Measurements from ENCODE around the gene PVALEF.
"Not testable (repeated sequence)": the region's sequence is repeated elsewhere in the genome, so short reads cannot be mapped to it uniquely, and the experiment has no call there.

Gene PVALEF

DNA sequence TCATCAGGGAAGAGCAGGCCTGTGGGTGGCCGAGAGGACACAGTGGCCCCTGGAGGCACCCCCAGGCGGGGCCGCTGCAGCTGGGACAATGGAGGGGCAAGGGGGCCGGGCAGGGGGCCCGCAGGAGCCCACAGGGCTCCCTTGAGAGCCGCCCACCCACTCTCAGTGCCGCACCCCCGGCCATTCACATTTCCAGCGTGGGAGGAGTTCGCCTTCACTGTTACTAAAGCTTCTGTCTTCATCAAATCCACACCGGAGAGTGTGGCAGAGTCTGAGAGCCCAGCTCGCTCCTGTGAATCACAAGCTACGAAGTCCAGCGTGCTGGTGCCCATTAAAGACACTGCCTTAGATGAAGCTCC lies 20.9 kb upstream of the PVALEF start:
- DNase-seq (ENCODE audit: low spot score): no peak

DNA sequence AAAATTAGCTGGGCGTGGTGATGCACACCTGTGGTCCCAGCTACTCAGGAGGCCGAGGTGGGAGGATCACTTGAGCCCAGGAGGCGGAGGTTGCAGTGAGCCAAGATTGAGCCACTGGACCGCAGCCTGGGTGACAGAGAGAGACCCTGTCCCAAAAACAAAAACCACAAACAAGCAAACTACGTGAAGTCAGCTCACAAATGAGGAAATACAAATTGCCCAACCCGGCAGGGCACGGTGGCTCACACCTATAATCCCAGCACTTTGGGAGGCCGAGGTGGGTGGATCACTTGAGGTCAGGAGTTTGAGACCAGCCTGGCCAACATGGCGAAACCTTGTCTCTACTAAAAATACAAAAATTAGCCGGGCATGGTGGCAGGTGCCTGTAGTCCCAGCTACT lies 19.1 kb upstream of the PVALEF start:
- DNase-seq (ENCODE audit: low spot score): not testable (repeated sequence)

DNA sequence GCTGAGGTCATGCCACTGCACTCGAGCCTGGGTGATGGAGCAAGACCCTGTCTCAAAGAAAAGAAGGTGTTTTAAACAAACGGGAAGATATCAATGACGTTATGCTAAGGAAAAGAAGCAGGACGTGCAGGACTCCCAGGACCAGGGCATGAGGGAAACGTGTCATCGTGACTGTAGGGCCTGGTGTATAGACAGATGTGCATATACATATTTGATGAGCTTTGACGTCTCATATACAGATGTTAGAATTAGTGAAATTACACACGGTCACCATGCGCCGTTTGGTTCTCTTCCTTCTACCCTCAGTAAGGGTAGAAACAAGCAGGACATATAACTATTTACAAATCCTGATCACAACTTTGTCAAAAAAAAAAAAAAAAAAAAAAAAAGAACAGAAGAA lies 17.6 kb upstream of the PVALEF start:
- DNase-seq (ENCODE audit: low spot score): no peak

DNA sequence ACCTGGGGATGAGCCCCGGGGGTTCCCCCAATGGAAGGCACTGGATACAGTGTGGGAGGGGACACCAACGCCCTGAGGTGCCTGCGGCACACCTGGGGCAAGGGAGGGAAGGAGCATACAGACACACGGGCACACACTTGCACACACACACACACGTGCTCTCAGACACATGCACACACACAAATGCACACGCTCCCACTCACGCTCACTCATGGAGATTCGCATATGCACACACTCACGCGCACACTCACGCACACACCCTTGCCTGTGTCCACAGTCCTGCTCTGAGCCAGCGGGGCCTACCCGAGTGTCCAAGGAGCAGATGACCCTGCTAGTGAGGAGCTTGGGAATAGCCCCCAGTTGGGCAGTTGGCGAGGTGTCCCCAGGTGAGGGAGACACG lies 16.7 kb upstream of the PVALEF start:
- DNase-seq (ENCODE audit: low spot score): no peak

DNA sequence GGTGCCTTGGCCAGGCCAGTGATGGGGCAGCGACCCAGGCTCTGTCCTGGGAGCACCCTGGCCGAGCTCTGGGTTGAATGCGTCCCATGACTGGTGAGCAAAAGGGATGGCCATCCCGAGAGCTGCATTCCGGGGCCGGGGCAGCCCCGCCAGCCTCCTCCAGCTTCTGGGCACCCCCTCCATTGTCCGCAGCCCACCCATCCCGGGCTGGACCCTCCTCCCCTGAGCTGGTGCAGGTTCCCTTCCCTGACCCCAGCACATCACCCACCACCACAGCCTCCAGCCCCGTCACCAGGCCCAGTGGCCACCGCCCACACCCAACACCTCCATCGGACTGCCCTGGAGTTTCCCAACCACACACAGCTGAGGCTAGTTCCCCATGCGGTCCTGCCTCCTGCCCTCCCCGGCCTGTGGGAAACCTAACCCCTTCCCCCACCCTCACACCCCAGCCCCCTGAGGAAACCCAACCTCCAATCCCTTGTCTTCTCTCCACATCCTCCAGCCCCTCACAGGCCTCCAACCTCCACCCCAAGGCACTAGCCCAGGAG lies 16.2 kb upstream of the PVALEF start:
- DNase-seq (ENCODE audit: low spot score): no peak

DNA sequence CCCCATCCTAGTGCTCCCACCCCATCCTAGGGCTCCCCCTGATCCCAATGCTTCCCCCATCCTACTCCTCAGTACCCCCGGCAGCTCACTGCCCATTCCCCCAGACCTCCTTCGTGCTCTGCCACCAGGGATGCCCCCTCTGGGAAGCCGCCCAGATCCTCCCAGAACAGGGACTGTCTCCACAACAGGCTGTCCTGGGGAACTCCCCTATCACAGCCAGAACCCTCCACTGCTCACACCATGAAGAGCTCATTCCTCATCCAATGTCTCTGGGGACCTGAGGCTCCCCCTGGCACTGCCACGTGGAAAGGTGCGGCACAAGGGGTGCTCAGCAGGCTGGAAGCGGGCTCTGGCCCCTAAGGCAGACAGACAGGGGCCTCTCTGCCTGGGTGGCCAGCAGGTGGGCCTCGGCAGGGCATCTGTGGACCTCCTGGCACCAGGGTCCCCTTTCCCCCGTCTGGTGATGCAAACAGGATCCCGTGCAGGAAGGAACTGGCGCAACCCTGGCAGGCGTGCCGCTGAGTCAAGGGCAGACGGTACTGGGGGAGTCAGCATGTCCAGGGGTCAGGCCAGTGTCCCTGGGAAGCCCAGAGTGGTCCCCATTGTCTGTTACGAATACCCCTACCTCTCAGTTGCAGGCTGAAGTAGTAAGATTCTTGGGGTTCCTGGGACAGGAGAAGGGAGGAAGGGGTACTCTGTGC lies 14.8 kb upstream of the PVALEF start:
- no peak for DNase-seq (ENCODE audit: low spot score)

DNA sequence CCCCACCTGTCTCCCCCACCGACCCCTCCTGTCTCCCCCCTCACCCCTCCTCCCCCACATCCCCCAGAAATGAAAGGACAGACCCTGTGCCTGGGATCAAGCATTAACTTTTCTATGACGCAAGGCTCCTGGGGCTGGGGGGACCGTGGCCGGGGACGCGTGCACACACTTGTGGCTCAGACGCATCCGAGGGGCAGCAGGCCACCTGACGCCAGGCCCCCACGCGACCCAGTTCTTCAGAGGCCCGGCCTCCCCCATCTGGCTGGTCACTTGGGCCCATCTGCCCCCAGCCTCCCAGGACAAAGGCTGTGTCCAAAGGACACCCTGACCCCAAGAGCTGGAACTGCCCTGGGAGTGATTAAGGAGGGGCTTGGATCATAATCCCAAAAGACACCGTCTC lies 14.0 kb upstream of the PVALEF start:
- no peak for DNase-seq (ENCODE audit: low spot score)

DNA sequence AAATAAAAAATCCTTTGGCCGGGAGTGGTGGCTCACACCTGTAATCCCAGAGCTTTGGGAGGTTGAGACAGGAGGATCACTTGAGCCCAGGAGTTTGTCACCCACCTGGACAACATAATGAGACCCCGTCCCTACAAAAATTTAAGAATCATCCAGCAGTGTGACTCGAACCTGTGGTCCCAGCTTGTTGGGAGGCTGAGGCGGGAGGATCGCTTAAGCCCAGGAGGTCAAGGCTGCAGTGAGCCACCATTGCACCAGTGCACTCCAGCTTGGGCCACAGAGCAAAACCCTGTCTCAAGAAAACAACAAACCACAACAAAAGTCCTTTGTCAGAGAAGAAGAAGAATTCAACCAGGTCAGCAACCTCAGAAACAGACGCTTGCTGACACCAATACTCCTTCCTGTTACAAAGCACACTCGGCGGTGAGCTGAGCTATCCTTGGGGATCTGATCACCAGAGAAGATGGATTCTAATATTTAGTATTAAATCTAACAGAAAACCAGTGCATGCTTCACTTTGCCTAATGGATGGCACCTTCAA lies 12.9 kb upstream of the PVALEF start:
- no peak for DNase-seq (ENCODE audit: low spot score)

DNA sequence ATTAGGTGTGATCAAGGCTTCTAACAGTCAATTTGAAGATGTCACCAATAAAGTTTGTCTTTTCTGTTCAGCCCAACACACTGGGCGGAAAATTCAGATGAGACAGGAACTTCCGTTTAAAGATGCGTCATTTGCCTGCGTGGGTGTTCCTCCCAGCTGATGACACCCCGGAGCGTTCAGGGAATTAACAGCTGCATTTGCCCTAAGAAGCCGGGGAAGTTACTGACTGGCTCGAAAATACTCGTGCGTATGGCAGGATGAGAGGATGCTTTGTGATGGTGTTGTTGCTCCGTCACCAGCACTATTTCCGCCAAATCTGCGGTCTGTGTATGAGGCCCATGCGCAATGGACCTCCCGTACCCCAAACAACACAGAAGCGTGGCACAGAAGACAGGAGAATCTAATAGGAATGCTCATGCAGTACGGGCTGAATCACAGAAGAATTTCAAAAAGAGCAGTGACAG lies 11.9 kb upstream of the PVALEF start:
- peak; percentile 93 for DNase-seq (ENCODE audit: low spot score)

DNA sequence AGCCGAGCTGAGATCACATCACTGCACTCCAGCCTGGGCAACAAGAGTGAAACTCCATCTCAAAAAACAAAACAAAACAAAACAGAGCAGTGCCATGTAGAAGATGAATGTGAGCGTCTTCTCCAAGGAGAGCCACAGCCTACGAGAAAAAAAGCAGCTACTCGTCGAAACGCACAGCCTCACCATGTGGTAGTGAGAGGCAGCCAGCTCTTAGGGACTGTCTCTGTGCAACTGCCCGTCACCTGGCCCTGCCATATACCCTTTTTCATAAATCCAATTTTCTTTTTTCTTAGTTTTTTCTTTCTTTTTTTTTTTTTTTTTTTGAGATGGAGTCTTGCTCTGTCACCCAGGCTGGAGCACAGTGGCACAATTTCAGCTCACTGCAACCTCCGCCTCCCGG lies 11.3 kb upstream of the PVALEF start:
- DNase-seq (ENCODE audit: low spot score): peak; percentile 50

DNA sequence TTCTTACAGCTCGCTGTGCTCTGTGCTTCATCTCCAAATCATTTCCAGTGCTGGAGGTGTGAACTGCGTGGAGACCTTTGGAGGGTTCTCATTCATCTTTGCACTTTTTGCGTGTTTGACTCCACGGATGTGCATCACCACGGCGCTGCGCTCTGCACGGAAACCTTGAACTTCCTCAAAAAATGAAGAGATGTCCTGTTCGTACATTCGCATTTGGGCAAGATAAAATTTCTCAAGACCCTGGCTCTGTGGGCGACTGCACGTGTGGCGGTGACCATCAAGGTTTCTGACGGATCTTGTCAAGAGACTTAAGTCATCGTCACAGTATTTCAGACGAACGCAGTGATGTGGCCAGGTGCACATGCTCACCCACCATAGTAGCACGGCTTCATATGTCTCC lies 10.3 kb upstream of the PVALEF start:
- no peak for DNase-seq (ENCODE audit: low spot score)

DNA sequence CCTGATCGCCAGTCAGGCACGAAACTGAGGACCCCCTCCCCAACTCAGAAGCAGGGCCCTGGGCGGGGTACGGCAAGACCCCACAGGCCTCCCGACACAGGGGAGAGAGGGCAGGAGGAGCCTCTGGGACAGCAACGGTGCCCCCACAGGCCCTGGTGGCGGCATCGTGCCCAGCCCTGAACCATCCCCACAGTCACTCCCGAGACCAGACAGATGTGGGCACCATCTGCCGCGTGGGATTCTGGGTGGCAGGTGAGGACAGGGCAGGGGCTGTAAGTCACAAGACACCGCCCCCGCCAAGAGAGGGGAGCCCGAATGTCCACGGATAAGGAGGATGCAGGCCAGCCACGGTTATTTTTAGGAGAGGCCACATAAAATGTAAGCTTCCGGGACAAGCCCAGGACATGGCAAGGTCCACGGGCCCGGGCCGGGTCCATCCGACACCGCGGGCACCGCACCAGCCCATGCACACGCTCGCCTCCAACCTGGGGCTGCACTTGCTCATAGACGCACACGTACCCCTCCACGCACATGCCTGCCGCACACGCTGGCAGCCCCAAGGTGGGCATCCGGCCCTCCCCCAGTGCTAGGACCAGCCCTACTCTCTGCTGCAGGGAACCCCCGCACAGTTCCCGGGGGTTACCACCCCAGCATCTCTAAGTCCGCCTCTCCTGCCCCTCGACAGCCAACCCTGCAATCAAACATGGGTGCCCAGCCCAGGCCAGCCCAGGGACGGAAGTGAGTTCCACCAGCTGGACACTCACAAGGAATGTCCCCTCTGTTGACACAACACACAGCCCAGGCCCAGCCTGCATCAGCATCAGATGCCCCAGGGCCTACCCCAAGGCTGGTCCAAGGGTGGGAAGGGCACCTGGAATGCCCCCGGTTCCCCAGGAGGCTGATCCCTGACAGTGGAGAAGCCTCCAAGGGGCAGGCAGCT lies 8.2 kb upstream of the PVALEF start:
- DNase-seq (ENCODE audit: low spot score): no peak

DNA sequence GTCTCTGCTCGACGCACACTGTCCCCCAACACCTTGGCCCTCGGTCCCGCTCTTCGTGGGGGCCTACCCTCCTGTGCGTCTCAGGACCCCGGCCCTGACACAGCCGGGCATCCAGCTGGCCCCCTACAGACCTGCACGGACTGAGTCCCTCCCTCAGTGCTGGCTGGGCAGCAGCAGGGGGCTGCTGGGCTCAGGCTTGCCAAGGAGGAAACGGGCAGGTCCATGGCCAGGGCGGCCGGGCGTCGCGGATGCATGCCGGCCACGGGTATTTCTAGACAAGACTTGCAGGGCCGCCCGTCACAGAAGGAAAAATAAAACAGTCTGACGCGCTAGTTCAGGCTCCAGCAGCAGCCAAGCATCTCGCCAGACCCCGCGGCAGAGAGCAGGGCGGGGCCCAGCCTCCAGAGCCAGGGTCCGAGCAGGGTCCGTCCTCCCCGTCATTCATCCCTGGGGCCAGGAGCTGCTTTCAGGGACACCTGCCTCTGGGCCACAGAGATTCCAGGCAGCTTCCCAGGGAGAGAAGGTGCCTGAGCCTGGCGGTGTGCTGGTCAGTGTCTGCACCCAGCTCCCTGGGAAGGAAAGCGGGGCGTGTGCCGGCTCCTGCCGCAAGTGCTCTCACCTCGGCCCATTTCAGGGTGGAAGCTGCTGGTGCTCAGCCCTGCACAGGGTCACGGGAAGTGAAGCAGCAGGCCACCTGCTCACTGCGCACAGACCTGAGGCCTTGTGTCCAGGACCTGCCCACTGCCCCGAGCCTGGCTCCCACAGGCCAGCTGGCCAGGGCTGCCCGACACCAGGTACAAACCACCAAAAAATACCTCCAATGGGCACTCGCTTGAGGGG lies 7.2 kb upstream of the PVALEF start:
- no peak for DNase-seq (ENCODE audit: low spot score)

DNA sequence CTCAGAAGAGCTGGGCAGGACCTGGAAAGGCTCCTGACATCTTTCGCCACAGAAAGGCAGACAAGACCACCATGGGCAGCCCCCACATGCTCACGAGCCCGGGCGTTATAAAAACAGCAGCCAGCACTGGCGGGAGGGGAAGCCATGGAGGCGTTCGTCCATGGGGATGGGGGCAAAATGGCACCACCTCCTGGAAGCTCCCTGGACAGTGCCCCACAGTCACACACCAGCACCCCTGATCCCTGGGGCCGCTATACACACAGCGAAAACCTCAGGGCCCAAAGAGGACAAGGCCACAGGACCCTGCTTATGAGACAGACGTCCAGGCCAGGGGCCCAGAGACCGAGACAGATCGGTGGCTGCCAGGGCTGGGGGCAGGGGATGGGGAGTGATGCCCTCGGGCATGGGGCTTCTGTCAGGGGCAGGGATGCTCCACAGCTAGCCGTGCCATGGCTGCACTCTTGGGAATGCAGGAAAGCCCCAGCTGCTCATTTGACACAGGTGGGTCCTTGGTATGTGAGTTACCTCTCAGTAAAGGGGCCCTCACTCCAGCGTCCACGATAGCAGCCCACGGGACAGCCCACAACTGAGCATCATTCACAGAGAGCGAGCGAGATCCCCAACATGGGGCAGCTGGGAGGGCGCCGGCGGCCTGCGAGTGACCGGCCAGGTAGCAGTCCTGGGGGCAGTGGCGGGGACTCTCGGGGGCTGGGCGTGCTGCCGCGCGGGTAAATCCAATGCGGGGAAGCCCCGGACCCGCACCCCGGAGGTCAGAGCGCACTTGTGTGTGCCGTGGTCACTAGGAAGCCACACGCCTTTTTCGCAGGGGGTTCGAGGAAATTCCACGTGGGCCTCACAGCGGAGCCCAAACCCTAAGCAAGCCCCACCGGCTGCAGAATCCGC lies 6.4 kb upstream of the PVALEF start:
- DNase-seq (ENCODE audit: low spot score): no peak

DNA sequence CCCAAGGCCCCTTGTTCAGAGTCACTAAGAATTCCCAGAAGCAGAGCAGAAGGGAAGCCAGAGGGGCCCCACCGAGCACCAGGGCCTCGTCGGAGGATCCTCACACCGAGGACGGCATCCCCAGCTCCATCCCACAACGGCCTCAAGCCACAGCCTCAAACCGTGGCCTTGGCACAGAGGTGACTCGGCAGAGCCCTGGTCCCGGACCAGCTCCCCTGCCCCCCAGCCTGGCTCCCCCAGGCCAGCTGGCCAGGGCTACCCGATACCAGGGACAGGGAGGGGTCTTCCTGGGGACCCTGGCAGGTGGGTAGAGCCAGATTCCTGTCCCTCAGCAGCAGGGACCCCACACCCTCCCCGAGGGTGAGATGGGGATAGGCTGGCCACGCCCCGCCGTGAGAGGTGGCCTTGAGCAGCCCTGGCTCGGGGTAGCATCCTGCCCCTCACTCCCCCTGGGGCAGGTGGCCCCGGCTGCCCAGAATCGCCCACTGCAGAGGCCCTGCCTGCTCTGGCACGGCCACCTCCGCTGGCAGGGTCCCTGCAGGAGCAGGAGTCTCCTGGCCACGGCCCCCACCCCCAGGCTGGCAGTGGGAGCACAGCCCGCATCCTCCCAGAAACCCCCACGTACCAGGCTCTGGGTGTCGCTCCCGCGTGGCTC lies 5.6 kb upstream of the PVALEF start:
- no peak for DNase-seq (ENCODE audit: low spot score)

DNA sequence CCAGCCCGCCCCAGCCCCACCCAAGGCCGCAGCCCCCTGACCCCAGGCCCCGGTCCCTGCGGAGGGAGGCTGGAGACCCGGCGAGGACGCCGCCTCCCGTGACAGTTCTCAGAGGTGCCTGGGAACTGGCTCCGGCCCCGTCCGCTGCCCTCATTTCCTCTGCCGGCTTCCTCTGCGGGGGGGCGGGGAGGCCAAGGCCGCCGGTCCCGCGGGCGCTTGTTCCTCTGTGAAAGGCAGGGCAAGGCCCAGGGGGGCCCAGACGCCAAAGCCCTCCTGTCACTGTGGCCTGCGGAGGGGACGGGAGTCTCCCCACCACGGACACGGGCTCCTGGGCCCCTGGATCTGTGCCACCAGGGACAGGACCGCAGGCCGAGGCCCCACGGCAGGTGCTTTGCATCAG lies 5.0 kb upstream of the PVALEF start:
- no peak for DNase-seq (ENCODE audit: low spot score)

DNA sequence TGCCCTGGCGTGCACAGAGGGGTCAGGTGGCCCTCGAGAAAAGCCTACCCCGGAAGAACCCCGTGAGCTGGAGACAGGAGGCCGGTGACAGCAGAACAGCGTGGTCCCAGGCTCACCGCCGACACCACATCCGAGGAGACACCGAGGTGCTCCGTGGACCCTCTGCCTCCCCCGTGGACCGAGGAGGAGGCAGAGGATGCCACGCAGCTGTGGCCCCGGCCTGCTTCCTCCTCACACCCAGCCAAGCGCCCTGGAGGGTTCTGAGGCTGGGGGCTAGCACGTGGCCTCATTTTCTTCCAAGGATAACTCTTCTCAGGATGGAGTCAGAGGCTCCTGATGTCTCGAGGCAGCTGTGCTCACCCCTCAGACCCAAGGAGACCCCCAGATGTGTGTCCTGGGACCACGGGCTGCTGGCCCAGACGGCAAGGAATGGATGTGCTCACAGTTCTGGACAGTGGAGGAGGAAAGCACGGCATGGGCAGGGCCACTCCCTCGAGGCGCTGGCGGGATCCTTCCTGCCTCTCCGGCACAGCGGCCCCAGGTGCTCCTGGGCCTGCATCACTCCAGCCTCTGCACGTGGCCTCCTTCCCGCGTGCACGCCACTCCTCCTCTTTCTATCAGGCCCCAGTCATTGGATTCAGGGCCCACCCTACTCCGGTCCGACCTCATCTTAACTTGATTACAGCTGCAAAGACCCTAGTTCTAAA lies 4.4 kb upstream of the PVALEF start:
- no peak for DNase-seq (ENCODE audit: low spot score)

DNA sequence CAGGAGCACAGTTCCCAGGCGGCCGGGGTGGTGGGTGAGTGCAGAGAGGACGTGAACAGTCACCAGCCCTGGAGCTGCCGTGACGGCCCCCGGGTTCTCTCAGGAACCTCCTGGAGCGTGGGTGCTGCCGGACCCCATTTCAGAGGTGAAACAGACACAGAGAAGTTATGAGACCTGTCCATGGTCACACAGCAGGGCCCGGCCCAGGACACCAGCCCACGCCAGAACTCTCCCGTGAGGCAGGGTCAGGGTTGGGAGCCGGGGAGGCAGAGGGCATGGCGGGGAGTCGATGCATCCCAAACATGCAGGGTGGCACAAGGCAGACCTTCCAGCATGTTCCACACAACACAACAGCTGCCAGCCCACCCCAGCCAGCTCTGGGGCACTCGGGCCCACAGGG lies 3.8 kb upstream of the PVALEF start:
- no peak for DNase-seq (ENCODE audit: low spot score)

DNA sequence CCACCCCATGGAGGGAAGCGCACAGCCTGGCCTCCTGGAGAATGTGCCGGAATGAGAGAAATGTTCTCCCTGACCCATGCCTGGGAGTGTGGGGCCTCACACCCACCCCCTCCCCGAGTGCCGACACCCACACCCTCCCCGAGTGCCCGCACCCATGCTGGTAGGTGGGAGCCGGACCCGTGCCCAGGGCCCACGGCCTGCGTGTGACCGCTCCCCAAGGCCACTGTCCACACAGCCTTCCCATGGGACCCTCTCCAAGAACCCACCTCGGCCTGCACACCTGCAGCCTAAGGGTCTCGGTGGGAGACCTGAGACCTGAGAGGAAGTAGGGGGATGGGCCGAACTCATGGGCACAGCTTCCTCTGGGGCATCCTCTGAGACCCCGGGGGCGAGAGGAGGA lies 3.3 kb upstream of the PVALEF start:
- no peak for DNase-seq (ENCODE audit: low spot score)

DNA sequence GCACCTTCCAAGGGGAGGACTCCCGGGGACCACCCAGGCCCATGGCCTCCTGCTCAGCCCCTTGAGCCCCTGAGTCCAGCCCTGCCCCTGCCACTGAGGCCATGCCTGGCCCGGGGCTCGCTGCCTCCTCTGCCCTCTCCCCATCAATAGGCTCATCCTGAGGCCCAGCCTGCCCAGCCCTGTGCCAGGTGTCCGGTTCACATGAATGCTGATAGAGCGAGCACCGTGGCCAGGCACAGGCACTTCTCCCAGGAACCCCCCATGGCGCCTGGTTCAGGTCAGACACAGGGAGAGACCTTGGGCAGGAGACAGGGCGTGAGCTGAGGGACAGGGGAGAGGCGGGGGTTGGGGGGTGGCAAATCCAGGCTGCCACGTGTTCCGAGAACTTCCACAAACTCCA lies 2.8 kb upstream of the PVALEF start:
- no peak for DNase-seq (ENCODE audit: low spot score)
